SK-N-SH treated with all-trans-retinoic acid at 6 μM for 48 hours (cell line): Measurements from ENCODE around the gene STIMATE.

Source experiments
- ARNTL ChIP-seq: fragments of 450-650 bp; formaldehyde crosslinking; IDR thresholded peaks from 2 replicates; pipeline ENCODE4 v1.5.0; 2020; ENCODE audit warnings: low read depth, mild to moderate bottlenecking, moderate library complexity, borderline replicate concordance
- ESRRG ChIP-seq: fragments of 250-450 bp; sonication (Bioruptor Pico); IDR thresholded peaks from 2 replicates; pipeline ENCODE4 v1.6.1; 2021; ENCODE audit warnings: mild to moderate bottlenecking

- TF ChIP-seq ESRRG (no peak), ARNTL (no peak)
Observed at GRCh38 chr3:52817221-52817620, 80.1 kb downstream of the STIMATE start.
